CD14-positive monocyte (primary cell): Measurements from ENCODE around the gene MXRA8. TPM values are rescaled to one million over a fixed set of nuclear protein-coding genes. Genes with fewer than 3 reads are reported as not detected.
A peak's percentile ranks its signal among the peaks of the same experiment; 100 is the strongest.

Experiments used
- DNase-seq, 3 donors: peaks; one replicate each; pipeline ENCODE4 v3.0.0-alpha.2; 2011 to 2022
- H2AFZ ChIP-seq: 2 replicates; pipeline ENCODE4 v1.6.0; 2012; ENCODE audit warnings: mild to moderate bottlenecking, low read depth, low read length, inconsistent platforms; ENCODE audit not compliant: insufficient read depth, poor library complexity, severe bottlenecking
- H3K27ac ChIP-seq, 2 donors: 1 replicate in 1 of 2; 2 replicates in 1 of 2; pipeline ENCODE4 v1.5.1; 2012 to 2013; ENCODE audit warnings: low read length in 2 of 2, control low read depth in 1 of 2, inconsistent platforms in 1 of 2, low read depth in 1 of 2, mild to moderate bottlenecking in 1 of 2
- H3K27me3 ChIP-seq, 2 donors: one replicate each; pipeline versions ENCODE4 v1.6.0 to v1.6.1; 2011 to 2013; ENCODE audit warnings: low read length in 2 of 2; ENCODE audit not compliant: control insufficient read depth in 2 of 2, insufficient read depth in 2 of 2
- H3K36me3 ChIP-seq, 2 donors: replicated peaks in 1 of 2; 1 replicate in 1 of 2; 2 replicates in 1 of 2; pipeline versions ENCODE4 v1.5.1 to v1.6.1; 2012 to 2013; ENCODE audit warnings: low read length in 2 of 2, control low read depth in 1 of 2, inconsistent platforms in 1 of 2, mild to moderate bottlenecking in 1 of 2; ENCODE audit not compliant: insufficient read depth in 2 of 2, control insufficient read depth in 1 of 2
- H3K4me1 ChIP-seq, 2 donors: 1 replicate in 1 of 2; 2 replicates in 1 of 2; pipeline versions ENCODE4 v1.5.1 to v1.6.1; 2012 to 2013; ENCODE audit warnings: low read length in 2 of 2, control low read depth in 1 of 2, inconsistent platforms in 1 of 2, mild to moderate bottlenecking in 1 of 2, moderate library complexity in 1 of 2; ENCODE audit not compliant: insufficient read depth in 2 of 2, control insufficient read depth in 1 of 2
- H3K4me2 ChIP-seq: replicated peaks from 2 replicates; pipeline ENCODE3; 2012; ENCODE audit warnings: low read length, moderate library complexity, mild to moderate bottlenecking; ENCODE audit not compliant: poor library complexity, severe bottlenecking; ENCODE audit errors: extremely low read depth
- H3K4me3 ChIP-seq, 3 experiments: fragments of 200-600 bp in 1 of 3; sonication (generic) in 1 of 3; replicated peaks in 1 of 3; 1 replicate in 2 of 3; 2 replicates in 1 of 3; pipeline ENCODE4 v1.5.1; 2011 to 2013; ENCODE audit warnings: low read length in 3 of 3, mild to moderate bottlenecking in 3 of 3, control low read depth in 2 of 3, low read depth in 2 of 3, inconsistent platforms in 1 of 3, moderate library complexity in 1 of 3
- H3K79me2 ChIP-seq: 2 replicates; pipeline ENCODE4 v1.6.0; 2012; ENCODE audit warnings: mild to moderate bottlenecking, control low read depth, inconsistent platforms, low read length, moderate library complexity; ENCODE audit not compliant: insufficient read depth
- H3K9ac ChIP-seq: 2 replicates; pipeline ENCODE4 v1.6.0; 2017; ENCODE audit warnings: low read length, mild to moderate bottlenecking; ENCODE audit not compliant: insufficient read depth, poor library complexity, severe bottlenecking
- H3K9me3 ChIP-seq, 2 donors: replicated peaks in 1 of 2; 1 replicate in 1 of 2; 2 replicates in 1 of 2; pipeline versions ENCODE4 v1.5.1 to v1.6.1; 2012 to 2013; ENCODE audit warnings: low read length in 2 of 2, control low read depth in 1 of 2; ENCODE audit not compliant: control insufficient read depth in 1 of 2, insufficient read depth in 1 of 2
- H4K20me1 ChIP-seq: 2 replicates; pipeline ENCODE4 v1.6.0; 2012; ENCODE audit warnings: mild to moderate bottlenecking, low read length, control low read depth, moderate library complexity; ENCODE audit not compliant: insufficient read depth
- H3K27ac Mint-ChIP-seq, 7 donors: one replicate each; pipeline ENCODE4 v1.8.0; 2020; ENCODE audit warnings: mild to moderate bottlenecking in 7 of 7, mixed read lengths in 7 of 7, moderate library complexity in 6 of 7, inconsistent platforms in 2 of 7
- H3K27me3 Mint-ChIP-seq, 3 donors: one replicate each; pipeline ENCODE4 v1.8.0; 2021 to 2022; ENCODE audit warnings: low read depth in 3 of 3, mild to moderate bottlenecking in 3 of 3, mixed read lengths in 3 of 3, moderate library complexity in 3 of 3, inconsistent platforms in 1 of 3
- H3K36me3 Mint-ChIP-seq, 2 donors: one replicate each; pipeline ENCODE4 v1.8.0; 2020; ENCODE audit warnings: mixed read lengths in 2 of 2, inconsistent platforms in 1 of 2, mild to moderate bottlenecking in 1 of 2
- H3K4me1 Mint-ChIP-seq: one replicate; pipeline ENCODE4 v1.8.0; 2020; ENCODE audit warnings: mild to moderate bottlenecking, mixed read lengths
- H3K4me3 Mint-ChIP-seq, 2 donors: one replicate each; pipeline ENCODE4 v1.8.0; 2020; ENCODE audit warnings: mild to moderate bottlenecking in 2 of 2, mixed read lengths in 2 of 2, moderate library complexity in 1 of 2
- H3K9me3 Mint-ChIP-seq, 7 donors: one replicate each; pipeline ENCODE4 v1.8.0; 2020 to 2022; ENCODE audit warnings: mixed read lengths in 7 of 7, mild to moderate bottlenecking in 6 of 7, moderate library complexity in 6 of 7, inconsistent platforms in 2 of 7
- WGBS: methylation state at CpG from one replicate; pipeline ENCODE4 v1.1.5; 2013; ENCODE audit warnings: missing lambda C conversion rate; ENCODE audit not compliant: insufficient coverage; 5-methylcytosine and 5-hydroxymethylcytosine counted together
- intact Hi-C, 2 donors: fragments of 100-400 bp; cut with micrococcal nuclease; formaldehyde crosslinking; loops; one replicate each; pipeline versions ENCODE4 v1.15.0 to v1.15.1; 2023
- polyA plus RNA-seq, 3 donors: library from polyadenylated mRNA; depleted of rRNA in 1 of 3; unstranded in 2 of 3; stranded (reverse) in 1 of 3; fragments of 300-500 nt in 2 of 3; fragments of >200 nt in 1 of 3; fragmentation: Illumina TruSeq in 2 of 3; gene quantifications; 1 replicate in 2 of 3; 2 replicates in 1 of 3; pipeline ENCODE4 v1.2.3, GENCODE V29; 2012 to 2021
- TF ChIP-seq, protein P1 (sequence below): fragments of 200-600 bp; IDR thresholded peaks from one replicate; pipeline ENCODE4 v1.8.0; 2022; ENCODE audit warnings: antibody characterized with exemption, mild to moderate bottlenecking

Gene MXRA8
- polyA plus RNA-seq, 3 donors, result not detected

DNA sequence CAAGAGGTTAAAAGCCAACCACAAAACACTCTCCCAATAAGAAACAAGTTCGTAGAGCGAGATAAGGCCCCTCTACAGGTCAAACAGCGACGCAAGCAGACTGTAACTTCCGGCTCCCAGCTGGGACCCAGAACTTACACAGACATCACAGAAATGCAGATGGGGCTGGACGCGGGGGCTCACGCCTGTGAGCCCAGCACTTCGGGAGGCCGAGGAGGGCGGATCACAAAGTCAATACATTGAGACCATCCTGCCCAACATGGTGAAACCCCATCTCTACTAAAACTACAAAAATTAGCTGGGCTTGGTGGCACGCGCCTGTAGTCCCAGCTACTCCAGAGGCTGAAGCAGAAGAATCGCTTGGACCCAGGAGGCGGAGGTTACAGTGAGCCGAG lies 29.7 kb upstream of the MXRA8 start:
- Histone ChIP-seq H3K4me1 (peaks cover 0 to 6% of the 10 kb centered on the region in 2 donors), H2AFZ (no peak overlapping the region), H3K79me2 (peaks cover 11% of the 10 kb centered on the region), H4K20me1 (peaks cover 59% of the 10 kb centered on the region), H3K36me3 (peaks cover 75 to 78% of the 10 kb centered on the region in 2 donors), H3K4me2 (no peak overlapping the region), H3K27ac (no peak overlapping the region), H3K9ac (no peak overlapping the region), H3K27me3 (no peaks in the 10 kb centered on the region), H3K9me3 (no peaks in the 10 kb centered on the region), H3K4me3 (no peak overlapping the region)
- Mint-ChIP-seq H3K4me3 (no peak overlapping the region), H3K36me3 (peaks cover 66 to 76% of the 10 kb centered on the region in 2 donors), H3K27me3 (peaks cover 0 to 3% (median 0%) of the 10 kb centered on the region in 3 donors), H3K9me3 (peaks cover 0 to 7% (median 5%) of the 10 kb centered on the region in 7 donors), H3K4me1 (peaks cover 6% of the 10 kb centered on the region), H3K27ac (peak overlapping the region in 1 of 7 donors; percentile 31)
- WGBS, result 100% methylated on average over 9 of the region's 16 CpGs
- no peak for DNase-seq
- TF ChIP-seq, protein P1, sequence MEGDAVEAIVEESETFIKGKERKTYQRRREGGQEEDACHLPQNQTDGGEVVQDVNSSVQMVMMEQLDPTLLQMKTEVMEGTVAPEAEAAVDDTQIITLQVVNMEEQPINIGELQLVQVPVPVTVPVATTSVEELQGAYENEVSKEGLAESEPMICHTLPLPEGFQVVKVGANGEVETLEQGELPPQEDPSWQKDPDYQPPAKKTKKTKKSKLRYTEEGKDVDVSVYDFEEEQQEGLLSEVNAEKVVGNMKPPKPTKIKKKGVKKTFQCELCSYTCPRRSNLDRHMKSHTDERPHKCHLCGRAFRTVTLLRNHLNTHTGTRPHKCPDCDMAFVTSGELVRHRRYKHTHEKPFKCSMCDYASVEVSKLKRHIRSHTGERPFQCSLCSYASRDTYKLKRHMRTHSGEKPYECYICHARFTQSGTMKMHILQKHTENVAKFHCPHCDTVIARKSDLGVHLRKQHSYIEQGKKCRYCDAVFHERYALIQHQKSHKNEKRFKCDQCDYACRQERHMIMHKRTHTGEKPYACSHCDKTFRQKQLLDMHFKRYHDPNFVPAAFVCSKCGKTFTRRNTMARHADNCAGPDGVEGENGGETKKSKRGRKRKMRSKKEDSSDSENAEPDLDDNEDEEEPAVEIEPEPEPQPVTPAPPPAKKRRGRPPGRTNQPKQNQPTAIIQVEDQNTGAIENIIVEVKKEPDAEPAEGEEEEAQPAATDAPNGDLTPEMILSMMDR, result no peak
- intact Hi-C loops, result no loop called here

DNA sequence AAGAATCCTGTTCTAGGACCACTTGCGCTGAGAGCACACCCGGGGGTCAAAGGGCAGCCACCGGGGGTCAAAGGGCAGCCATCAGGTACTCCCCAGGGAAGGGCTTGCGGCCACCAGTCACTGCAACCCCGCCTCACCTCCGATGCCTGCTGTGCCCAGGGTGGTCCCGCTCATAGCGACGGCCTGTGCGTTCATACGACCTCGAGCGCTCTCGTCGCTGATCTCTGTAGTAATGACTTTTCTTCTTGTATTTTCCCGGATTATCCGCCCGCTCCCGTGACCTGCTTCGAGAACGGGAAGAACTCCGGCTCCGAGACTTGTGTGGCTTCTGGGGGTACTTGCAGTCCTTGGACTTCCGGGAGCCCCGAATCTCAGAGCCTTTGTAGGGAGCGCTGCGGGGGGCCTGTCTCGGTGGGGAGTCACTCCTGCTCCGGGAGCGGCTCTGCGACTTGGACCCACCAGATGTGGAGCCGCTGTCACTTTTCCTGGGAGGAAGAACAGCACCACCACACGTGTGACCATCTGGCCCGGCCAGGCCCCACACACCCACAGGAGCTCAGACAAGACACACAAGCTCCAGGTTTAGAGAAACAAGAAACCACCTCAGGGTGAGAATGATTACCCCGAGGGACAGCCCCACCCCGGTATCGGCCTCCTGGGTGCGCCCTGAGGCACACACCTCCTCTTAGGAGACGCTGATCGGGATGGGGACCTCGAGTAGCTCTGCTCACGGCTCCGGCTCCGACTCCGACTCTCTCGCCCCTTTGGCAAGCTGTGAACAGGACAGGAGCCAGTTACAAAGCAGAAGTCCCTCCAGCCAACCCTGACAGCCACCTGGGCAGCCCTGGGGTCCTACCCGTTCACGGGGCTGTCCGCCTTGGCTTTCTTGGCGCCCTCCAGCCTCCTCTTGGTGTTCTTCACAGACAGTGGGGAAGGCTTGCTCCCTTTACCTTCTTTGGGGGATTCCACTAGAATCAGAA lies 29.0 kb upstream of the MXRA8 start:
- Histone ChIP-seq H3K27ac (no peak overlapping the region), H3K4me2 (no peak overlapping the region), H3K4me1 (peaks cover 0 to 6% of the 10 kb centered on the region in 2 donors), H3K9me3 (no peaks in the 10 kb centered on the region), H3K9ac (no peak overlapping the region), H3K36me3 (peaks cover 68 to 71% of the 10 kb centered on the region in 2 donors), H4K20me1 (peaks cover 52% of the 10 kb centered on the region), H3K27me3 (no peaks in the 10 kb centered on the region), H3K4me3 (no peak overlapping the region), H2AFZ (no peak overlapping the region), H3K79me2 (peaks cover 8% of the 10 kb centered on the region)
- Mint-ChIP-seq H3K4me3 (no peak overlapping the region), H3K4me1 (peaks cover 6% of the 10 kb centered on the region), H3K27me3 (peaks cover 0 to 3% (median 0%) of the 10 kb centered on the region in 3 donors), H3K9me3 (peaks cover 0 to 7% (median 5%) of the 10 kb centered on the region in 7 donors), H3K27ac (peak overlapping the region in 2 of 7 donors; percentile 15 to 72), H3K36me3 (peaks cover 60 to 69% of the 10 kb centered on the region in 2 donors)
- DNase-seq, result no peak
- TF ChIP-seq, protein P1, result no peak
- over 99% methylated on average over 46 of the region's 50 CpGs for WGBS
- intact Hi-C loops, result no loop called here
